WTC11 (cell line): Measurements from ENCODE around the gene GIPC1. TPM values are rescaled to one million over a fixed set of nuclear protein-coding genes. Genes with fewer than 3 reads are reported as not detected.

Source experiments
- ATAC-seq: fragments of 200-7000 bp; cut with Tn5 transposase; 2 replicates; pipeline ENCODE4 v1.10.0; 2021; ENCODE audit warnings: mild to moderate bottlenecking, moderate library complexity
- CTCF ChIA-PET: fragments of 300-600 bp; sonication (Branson Sonifier 250); formaldehyde crosslinking; loops from one replicate; lab custom pipeline; 2021; ENCODE audit warnings: antibody characterized with exemption; lab: Charles Lee
- POLR2A ChIA-PET: fragments of 350-600 bp; sonication (Branson Sonifier 250); formaldehyde crosslinking; loops from one replicate; lab custom pipeline; 2021; ENCODE audit warnings: antibody characterized with exemption; lab: Charles Lee
- DNase-seq: peaks from one replicate; pipeline ENCODE4 v3.0.0; 2021; ENCODE audit warnings: low spot score
- H3K27ac Mint-ChIP-seq: 2 replicates; pipeline ENCODE4 v1.8.0; 2021; ENCODE audit warnings: mixed read lengths
- H3K27me3 Mint-ChIP-seq: 2 replicates; pipeline ENCODE4 v1.8.0; 2021; ENCODE audit warnings: low read depth, mild to moderate bottlenecking, moderate library complexity, mixed read lengths
- H3K36me3 Mint-ChIP-seq: 2 replicates; pipeline ENCODE4 v1.8.0; 2021; ENCODE audit warnings: mixed read lengths
- H3K4me1 Mint-ChIP-seq: 2 replicates; pipeline ENCODE4 v1.8.0; 2022; ENCODE audit warnings: mixed read lengths
- H3K4me3 Mint-ChIP-seq: 2 replicates; pipeline ENCODE4 v1.8.0; 2021; ENCODE audit warnings: mild to moderate bottlenecking, moderate library complexity, mixed read lengths
- H3K9me3 Mint-ChIP-seq: 2 replicates; pipeline ENCODE4 v1.8.0; 2021; ENCODE audit warnings: mixed read lengths
- ATF1 ChIP-seq: sonication (generic); formaldehyde crosslinking; IDR thresholded peaks from 2 replicates; pipeline ENCODE4 v1.8.1; 2023; ENCODE audit warnings: mild to moderate bottlenecking, moderate library complexity, missing genetic modification reagents
- ATF3 ChIP-seq: sonication (generic); formaldehyde crosslinking; conservative IDR thresholded peaks from 2 replicates; pipeline ENCODE4 v1.8.1; 2022; ENCODE audit warnings: mild to moderate bottlenecking, missing genetic modification reagents
- CBFB ChIP-seq: sonication (generic); formaldehyde crosslinking; IDR thresholded peaks from 2 replicates; pipeline ENCODE4 v1.8.1; 2022; ENCODE audit warnings: mild to moderate bottlenecking, low read depth, missing genetic modification reagents
- CDX4 ChIP-seq: fragments of 250-450 bp; sonication (Bioruptor Pico); IDR thresholded peaks from 2 replicates; pipeline ENCODE4 v1.9.0; 2021; ENCODE audit warnings: moderate library complexity, mild to moderate bottlenecking, inconsistent platforms, borderline replicate concordance
- EMX1 ChIP-seq: fragments of 250-450 bp; sonication (Bioruptor Pico); IDR thresholded peaks from 2 replicates; pipeline ENCODE4 v1.8.0; 2021; ENCODE audit warnings: mild to moderate bottlenecking
- ETV6 ChIP-seq: sonication (generic); formaldehyde crosslinking; IDR thresholded peaks from 2 replicates; pipeline ENCODE4 v1.8.1; 2022; ENCODE audit warnings: mild to moderate bottlenecking, missing genetic modification reagents
- FOXJ3 ChIP-seq: sonication (generic); formaldehyde crosslinking; IDR thresholded peaks from 2 replicates; pipeline ENCODE4 v1.9.0; 2021; ENCODE audit warnings: missing genetic modification reagents, mild to moderate bottlenecking, borderline replicate concordance
- FOXP1 ChIP-seq: sonication (generic); formaldehyde crosslinking; IDR thresholded peaks from 2 replicates; pipeline ENCODE4 v1.8.0; 2022; ENCODE audit warnings: missing genetic modification reagents, mild to moderate bottlenecking, moderate library complexity, borderline replicate concordance
- HMGXB4 ChIP-seq: sonication (generic); formaldehyde crosslinking; IDR thresholded peaks from 2 replicates; pipeline ENCODE4 v1.8.1; 2023; ENCODE audit warnings: mild to moderate bottlenecking, moderate library complexity, missing genetic modification reagents
- IRF2 ChIP-seq: sonication (generic); formaldehyde crosslinking; IDR thresholded peaks from 2 replicates; pipeline ENCODE4 v1.8.0; 2022; ENCODE audit warnings: low read depth, missing genetic modification reagents, borderline replicate concordance
- JAZF1 ChIP-seq: fragments of 250-450 bp; sonication (Bioruptor Pico); IDR thresholded peaks from 2 replicates; pipeline ENCODE4 v1.9.0; 2021; ENCODE audit warnings: moderate library complexity, mild to moderate bottlenecking, inconsistent platforms
- KAT7 ChIP-seq: sonication (generic); formaldehyde crosslinking; IDR thresholded peaks from 2 replicates; pipeline ENCODE4 v1.8.1; 2023; ENCODE audit warnings: missing genetic modification reagents, mild to moderate bottlenecking, borderline replicate concordance
- MAX ChIP-seq: sonication (generic); formaldehyde crosslinking; IDR thresholded peaks from 2 replicates; pipeline ENCODE4 v1.8.0; 2022; ENCODE audit warnings: mild to moderate bottlenecking, missing genetic modification reagents
- MYBL2 ChIP-seq: sonication (generic); formaldehyde crosslinking; IDR thresholded peaks from 2 replicates; pipeline ENCODE4 v1.8.1; 2023; ENCODE audit warnings: mild to moderate bottlenecking, moderate library complexity, missing genetic modification reagents
- NFE2L1 ChIP-seq: sonication (generic); formaldehyde crosslinking; IDR thresholded peaks from 2 replicates; pipeline ENCODE4 v1.8.1; 2023; ENCODE audit warnings: missing genetic modification reagents
- NFYB ChIP-seq: sonication (generic); formaldehyde crosslinking; conservative IDR thresholded peaks from 2 replicates; pipeline ENCODE4 v1.8.0; 2022; ENCODE audit warnings: low read depth, missing genetic modification reagents
- PREB ChIP-seq: sonication (generic); formaldehyde crosslinking; IDR thresholded peaks from 2 replicates; pipeline ENCODE4 v1.8.1; 2022; ENCODE audit warnings: mild to moderate bottlenecking, missing genetic modification reagents, moderate library complexity, borderline replicate concordance
- RORB ChIP-seq: fragments of 250-450 bp; sonication (Bioruptor Pico); IDR thresholded peaks from 2 replicates; pipeline ENCODE4 v1.9.0; 2021; ENCODE audit warnings: mild to moderate bottlenecking
- SP1 ChIP-seq: sonication (generic); formaldehyde crosslinking; conservative IDR thresholded peaks from 2 replicates; pipeline ENCODE4 v1.8.1; 2022; ENCODE audit warnings: missing genetic modification reagents
- TEAD1 ChIP-seq: sonication (generic); formaldehyde crosslinking; IDR thresholded peaks from 2 replicates; pipeline ENCODE4 v1.8.0; 2022; ENCODE audit warnings: mild to moderate bottlenecking, missing genetic modification reagents
- TP53 ChIP-seq: sonication (generic); formaldehyde crosslinking; IDR thresholded peaks from 2 replicates; pipeline ENCODE4 v1.8.1; 2023; ENCODE audit warnings: mild to moderate bottlenecking, missing genetic modification reagents
- ZNF121 ChIP-seq: sonication (generic); formaldehyde crosslinking; IDR thresholded peaks from 2 replicates; pipeline ENCODE4 v1.8.0; 2023; ENCODE audit warnings: missing genetic modification reagents
- ZNF396 ChIP-seq: fragments of 250-450 bp; sonication (Bioruptor Pico); IDR thresholded peaks from 2 replicates; pipeline ENCODE4 v1.8.0; 2021; ENCODE audit warnings: mild to moderate bottlenecking, moderate library complexity, borderline replicate concordance
- ZNF416 ChIP-seq: fragments of 250-450 bp; sonication (Bioruptor Pico); IDR thresholded peaks from 2 replicates; pipeline ENCODE4 v1.9.0; 2021; ENCODE audit warnings: mild to moderate bottlenecking, inconsistent platforms
- ZNF423 ChIP-seq: fragments of 250-450 bp; sonication (Bioruptor Pico); IDR thresholded peaks from 2 replicates; pipeline ENCODE4 v2.1.2; 2022; ENCODE audit warnings: mild to moderate bottlenecking, moderate library complexity
- ZNF671 ChIP-seq: fragments of 250-450 bp; sonication (Bioruptor Pico); IDR thresholded peaks from 2 replicates; pipeline ENCODE4 v1.8.0; 2021; ENCODE audit warnings: mild to moderate bottlenecking
- total RNA-seq: library from RNA; stranded (reverse); gene quantifications from 3 replicates; pipeline ENCODE4 v1.2.3, GENCODE V29; 2021

GIPC1 gene
- total RNA-seq, 1 experiment from 2014 or later: 76.5 TPM

- Mint-ChIP-seq H3K36me3 (peaks cover 21% of the 10 kb centered on the region), H3K9me3 (no peaks in the 10 kb centered on the region), H3K4me3 (no peak overlapping the region), H3K27ac (no peak overlapping the region), H3K4me1 (no peaks in the 10 kb centered on the region), H3K27me3 (no peaks in the 10 kb centered on the region)
- CTCF ChIA-PET: no interaction called here
- no peak for ATAC-seq
- DNase-seq: no peak
- POLR2A ChIA-PET: no interaction called here
- TF ChIP-seq ZNF396 (CRISPR knock-in tag) (no peak), MAX (no peak), RORB (CRISPR knock-in tag) (no peak), FOXP1 (CRISPR knock-in tag) (no peak), TEAD1 (CRISPR knock-in tag) (no peak), ATF1 (CRISPR knock-in tag) (no peak), EMX1 (CRISPR knock-in tag) (no peak), TP53 (CRISPR knock-in tag) (no peak), KAT7 (CRISPR knock-in tag) (no peak), ZNF416 (CRISPR knock-in tag) (no peak), ZNF121 (CRISPR knock-in tag) (no peak), ZNF671 (no peak), HMGXB4 (CRISPR knock-in tag) (no peak), ETV6 (CRISPR knock-in tag) (no peak), NFYB (no peak), IRF2 (CRISPR knock-in tag) (no peak), SP1 (CRISPR knock-in tag) (no peak), ATF3 (CRISPR knock-in tag) (no peak), CBFB (no peak), NFE2L1 (CRISPR knock-in tag) (no peak)
These were observed 35.0 kb downstream of the GIPC1 start for GRCh38 chr19:14460935-14461334.

- no peaks in the 10 kb centered on the region for H3K4me1 Mint-ChIP-seq
- POLR2A ChIA-PET: no interaction called here
- DNase-seq: no peak
- H3K36me3 Mint-ChIP-seq: peaks cover 18% of the 10 kb centered on the region
- TF ChIP-seq JAZF1 (CRISPR knock-in tag) (no peak), ZNF671 (no peak), FOXP1 (CRISPR knock-in tag) (no peak), FOXJ3 (CRISPR knock-in tag) (no peak), ZNF396 (CRISPR knock-in tag) (no peak), CDX4 (CRISPR knock-in tag) (no peak), ZNF423 (CRISPR knock-in tag) (no peak), NFYB (no peak), MYBL2 (CRISPR knock-in tag) (no peak), PREB (CRISPR knock-in tag) (no peak)
- CTCF ChIA-PET: interaction anchor here (0.5 to 1.7 kb wide), 3 partner anchors 13 to 411 kb away, joined by 3 to 4 read pairs (median 4); no protein-coding TSS in a partner anchor
- H3K9me3 Mint-ChIP-seq: no peaks in the 10 kb centered on the region
- H3K4me3 Mint-ChIP-seq: no peak overlapping the region
- no peaks in the 10 kb centered on the region for H3K27me3 Mint-ChIP-seq
- ATAC-seq: no peak
- no peak overlapping the region for H3K27ac Mint-ChIP-seq
These were observed 36.2 kb downstream of the GIPC1 start for GRCh38 chr19:14459703-14460102.
